Measurements from ENCODE around the gene POMP. TPM values are rescaled to one million over a fixed set of nuclear protein-coding genes. Genes with fewer than 3 reads are reported as not detected.
A peak's percentile ranks its signal among the peaks of the same experiment; 100 is the strongest.

POMP gene
- polyA plus RNA-seq, 3 donors from 2014 or later, result 136 to 152 (median 138) TPM

DNA sequence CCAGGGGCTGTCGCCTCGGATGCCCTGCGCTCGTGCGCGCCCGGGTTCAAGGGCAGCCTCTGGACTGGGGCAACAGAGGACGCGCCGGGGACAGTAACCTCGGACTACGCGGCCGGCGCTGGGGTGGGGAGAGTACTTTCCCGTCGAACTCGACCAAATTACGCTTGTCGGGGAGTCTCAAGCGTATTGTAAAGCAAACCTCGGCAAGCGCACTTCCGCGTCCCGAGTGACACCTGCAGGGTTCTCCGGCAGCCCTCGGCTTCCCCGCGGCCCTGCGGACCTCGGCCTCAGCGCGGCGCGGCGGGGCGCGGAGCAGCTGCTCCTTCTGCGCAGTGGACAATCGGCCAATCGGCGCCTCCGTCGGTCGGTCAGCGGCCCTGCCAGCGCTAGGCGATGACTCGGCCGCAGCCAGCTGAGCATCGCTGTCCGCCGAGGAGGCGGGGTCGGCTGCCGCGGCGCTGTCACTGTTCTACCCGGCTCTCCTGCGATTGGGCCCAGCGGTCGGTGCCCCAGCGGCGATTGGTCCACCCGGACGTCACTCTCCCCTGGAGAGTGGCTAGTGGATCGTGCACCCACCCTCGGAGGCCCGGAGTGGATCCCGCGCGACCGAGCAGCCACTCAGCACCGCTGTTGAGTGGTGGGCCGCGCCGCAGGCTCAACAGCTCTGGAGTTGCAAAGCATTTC is 59.8 kb downstream of the POMP start, which contains the start of gene SLC46A3:
SLC46A3 (minus strand) TSS at position 428 of the 684 bp plus-strand sequence. CDS start 972 bp downstream, outside the sequence.
- DNase-seq, result peak; percentile 95 to 97 (median 96)
- Mint-ChIP-seq H3K27ac (peak within 1 kb of the TSS; percentile 94 to 98 (median 95)), H3K27me3 (ENCODE audit: low read depth in 3 of 3) (peaks cover 2 to 18% (median 10%) of the 10 kb centered on the region in 3 donors), H3K4me1 (peaks cover 28 to 42% of the 10 kb centered on the region in 2 donors), H3K4me3 (peak within 1 kb of the TSS; percentile 96 to 98 (median 97)), H3K36me3 (no peaks in the 10 kb centered on the region), H3K9me3 (no peaks in the 10 kb centered on the region)

DNA sequence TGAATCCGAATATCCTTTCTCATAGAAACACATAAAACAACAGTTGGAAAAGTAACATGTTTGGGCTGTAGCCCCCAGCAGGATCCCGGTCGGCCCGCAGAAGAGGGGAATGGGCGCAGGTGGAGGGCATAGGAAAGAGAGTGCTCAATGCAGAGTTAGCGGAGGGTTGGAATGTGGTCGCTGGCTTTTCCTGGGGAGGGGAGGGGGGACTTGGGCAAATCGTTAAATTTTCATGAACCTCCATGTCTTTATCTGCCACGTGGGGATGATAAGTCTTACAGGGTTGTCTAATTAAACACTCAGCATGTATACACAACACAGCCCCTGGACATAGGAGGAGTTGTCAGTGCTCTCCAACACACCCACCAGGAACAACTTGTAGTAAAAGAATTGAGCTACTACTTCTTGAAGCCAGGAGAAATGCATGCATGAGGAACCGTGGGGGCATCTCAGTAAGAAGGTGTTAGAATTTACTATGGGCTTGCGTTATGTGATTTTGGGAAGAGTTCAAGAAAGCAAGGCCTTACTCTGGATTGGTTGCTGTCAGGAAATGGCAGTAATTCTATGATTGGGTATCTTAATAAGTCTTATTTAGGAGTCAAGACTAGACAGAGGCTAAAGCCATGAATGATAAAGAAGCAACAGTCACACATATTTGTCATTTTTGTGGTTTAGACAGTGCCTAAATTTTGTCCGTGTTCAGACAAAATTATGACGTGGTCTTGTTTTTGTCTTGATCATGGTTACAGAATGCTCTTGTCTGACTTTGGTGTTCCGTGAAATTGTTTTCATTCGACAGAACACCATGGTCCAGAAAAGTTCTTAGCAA is 60.5 kb downstream of the POMP start:
- H3K9me3 Mint-ChIP-seq, result no peaks in the 10 kb centered on the region
- no peak for DNase-seq
- H3K36me3 Mint-ChIP-seq, result no peaks in the 10 kb centered on the region
- H3K27ac Mint-ChIP-seq, result peak overlapping the region; percentile 94 to 98 (median 94)
- H3K4me3 Mint-ChIP-seq, result peak overlapping the region; percentile 96 to 98 (median 97)
- H3K27me3 Mint-ChIP-seq (ENCODE audit: low read depth in 3 of 3), result peaks cover 5 to 20% (median 10%) of the 10 kb centered on the region in 3 donors
- H3K4me1 Mint-ChIP-seq, result peaks cover 28 to 42% of the 10 kb centered on the region in 2 donors

DNA sequence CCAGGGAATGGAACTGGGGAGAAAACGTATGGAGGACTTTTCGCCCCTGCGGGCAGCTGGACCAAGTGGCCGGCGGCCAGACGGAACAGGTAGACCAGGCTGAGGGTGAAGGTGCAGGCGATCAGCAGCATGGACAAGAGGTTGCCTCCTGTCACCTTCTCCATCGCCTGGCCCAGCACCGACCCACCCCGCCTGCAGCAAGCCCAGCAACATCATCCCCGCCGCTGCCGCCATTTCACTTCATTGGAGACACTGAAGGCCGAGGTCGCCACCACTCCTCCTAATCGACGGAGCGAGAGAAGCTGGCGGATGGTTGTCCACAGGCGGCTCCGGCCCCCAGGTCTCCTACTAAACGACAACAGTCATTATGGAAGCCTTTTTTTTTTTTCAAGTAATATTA is 64.9 kb downstream of the POMP start:
- H3K4me1 Mint-ChIP-seq, result peaks cover 7 to 10% of the 10 kb centered on the region in 2 donors
- no peaks in the 10 kb centered on the region for H3K36me3 Mint-ChIP-seq
- H3K4me3 Mint-ChIP-seq, result no peak overlapping the region
- no peaks in the 10 kb centered on the region for H3K9me3 Mint-ChIP-seq
- no peak overlapping the region for H3K27ac Mint-ChIP-seq
- no peak for DNase-seq
- peaks cover 5 to 15% (median 7%) of the 10 kb centered on the region in 3 donors for H3K27me3 Mint-ChIP-seq (ENCODE audit: low read depth in 3 of 3)

DNA sequence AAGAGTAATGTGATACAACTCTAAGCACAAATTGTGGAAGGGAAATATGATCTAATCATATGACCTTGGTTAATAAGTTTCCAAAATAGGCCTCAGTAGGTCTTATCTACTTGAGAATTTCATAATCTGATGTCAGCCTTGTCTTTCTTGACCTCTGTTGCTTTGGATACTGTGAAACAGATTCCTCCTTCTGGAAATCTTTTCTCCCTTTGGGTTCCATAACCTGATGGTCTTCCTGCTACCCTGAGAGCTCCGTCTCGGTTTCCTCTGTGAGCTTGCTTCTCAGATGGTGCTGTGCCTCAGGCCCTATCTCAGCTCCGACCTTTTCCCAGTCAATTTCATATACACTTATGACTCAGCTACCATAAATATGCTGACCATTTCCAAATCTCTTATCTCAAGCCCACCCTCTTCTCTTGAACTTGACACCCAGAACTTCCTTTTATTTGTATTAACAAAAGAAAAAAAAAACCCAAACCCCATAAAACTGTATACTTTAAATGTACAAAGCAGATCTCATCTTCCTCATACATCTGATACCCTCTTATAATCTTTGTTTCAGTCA is 66.2 kb downstream of the POMP start:
- H3K27ac Mint-ChIP-seq, result no peak overlapping the region
- no peak overlapping the region for H3K4me3 Mint-ChIP-seq
- H3K9me3 Mint-ChIP-seq, result no peaks in the 10 kb centered on the region
- H3K27me3 Mint-ChIP-seq (ENCODE audit: low read depth in 3 of 3), result peaks cover 2 to 12% (median 7%) of the 10 kb centered on the region in 3 donors
- no peak for DNase-seq
- H3K4me1 Mint-ChIP-seq, result no peaks in the 10 kb centered on the region
- no peaks in the 10 kb centered on the region for H3K36me3 Mint-ChIP-seq

Other genes with a start within 250 kb of the POMP start
- not detected for gene FLT1, start 164.0 kb upstream of the POMP start, polyA plus RNA-seq
- 10 to 100 TPM; 15.7 to 28.8 (median 26.7) TPM for gene SLC46A3, start 59.8 kb downstream of the POMP start, polyA plus RNA-seq
- gene MTUS2, start 161.2 kb downstream of the POMP start, polyA plus RNA-seq, result under 1 TPM in 1 of 3 donors, not detected in 2; 0.02 TPM